Measurements from ENCODE around the gene RXFP1.

The RXFP1 gene

GRCh38 chr4:158536833-158537232, 15.2 kb downstream of the RXFP1 start:
- no peak for DNase-seq (ENCODE audit: extremely low spot score)
- CTCF ChIA-PET = no interaction called here
- POLR2A ChIA-PET = no interaction called here
- TF ChIP-seq LEF1 (IDR thresholded peaks at IDR 0.05; ENCODE audit: borderline replicate concordance) (no peak), FOXM1 (IDR thresholded peaks at IDR 0.05; ENCODE audit: borderline replicate concordance) (no peak), ARNT (IDR thresholded peaks at IDR 0.05) (no peak), PKNOX1 (IDR thresholded peaks at IDR 0.05) (no peak), TARDBP (IDR thresholded peaks at IDR 0.05) (no peak), FOXK2 (IDR thresholded peaks at IDR 0.05) (no peak), FOXA1 (IDR thresholded peaks at IDR 0.05) (no peak), CTBP1 (IDR thresholded peaks at IDR 0.05; ENCODE audit: borderline replicate concordance) (no peak), BHLHE40 (IDR thresholded peaks at IDR 0.05; ENCODE audit: borderline replicate concordance) (no peak), L3MBTL2 (conservative IDR thresholded peaks at IDR 0.05) (no peak), ZNF384 (IDR thresholded peaks at IDR 0.05) (no peak), SP1 (IDR thresholded peaks at IDR 0.05) (no peak), HDGF (IDR thresholded peaks at IDR 0.05; ENCODE audit: borderline replicate concordance) (no peak), ELF4 (IDR thresholded peaks at IDR 0.05) (no peak), SUZ12 (IDR thresholded peaks at IDR 0.05) (no peak), NFRKB (IDR thresholded peaks at IDR 0.05) (no peak)

DNA sequence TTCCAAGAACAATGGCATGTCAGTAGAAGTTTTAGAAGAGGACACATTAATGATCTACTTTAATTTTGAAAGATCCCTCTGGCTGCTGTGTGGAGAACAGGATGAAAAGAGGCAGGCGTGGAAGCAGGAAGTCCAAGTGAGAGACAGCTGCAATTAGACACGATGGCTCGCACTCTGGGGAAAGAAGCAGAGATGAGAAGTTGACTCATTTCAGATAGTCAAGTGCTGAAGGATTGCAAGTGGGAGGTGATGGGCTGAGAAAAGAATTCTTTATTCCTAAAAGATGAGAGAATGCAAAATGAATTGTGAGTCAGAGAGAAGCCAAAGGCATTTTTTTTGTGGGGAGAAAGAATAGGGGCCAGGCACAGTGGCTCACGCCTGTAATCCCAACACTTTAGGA, 16.5 kb downstream of the RXFP1 start:
- ChIA-PET POLR2A (no interaction called here), CTCF (no interaction called here)
- DNase-seq (ENCODE audit: extremely low spot score) = no peak
- TF ChIP-seq FOXA1 (IDR thresholded peaks at IDR 0.05) (no peak), L3MBTL2 (conservative IDR thresholded peaks at IDR 0.05) (no peak), FOXK2 (IDR thresholded peaks at IDR 0.05) (no peak), LEF1 (IDR thresholded peaks at IDR 0.05; ENCODE audit: borderline replicate concordance) (no peak), FOXM1 (IDR thresholded peaks at IDR 0.05; ENCODE audit: borderline replicate concordance) (no peak), CTBP1 (IDR thresholded peaks at IDR 0.05; ENCODE audit: borderline replicate concordance) (no peak), HDGF (IDR thresholded peaks at IDR 0.05; ENCODE audit: borderline replicate concordance) (no peak)

GRCh38 chr4:158538911-158539310, 17.2 kb downstream of the RXFP1 start:
- ChIA-PET CTCF (no interaction called here), POLR2A (no interaction called here)
- TF ChIP-seq ELF4 (IDR thresholded peaks at IDR 0.05) (no peak), SP1 (IDR thresholded peaks at IDR 0.05) (no peak), CTBP1 (IDR thresholded peaks at IDR 0.05; ENCODE audit: borderline replicate concordance) (no peak), BHLHE40 (IDR thresholded peaks at IDR 0.05; ENCODE audit: borderline replicate concordance) (no peak), FOXM1 (IDR thresholded peaks at IDR 0.05; ENCODE audit: borderline replicate concordance) (no peak), FOXA1 (IDR thresholded peaks at IDR 0.05) (no peak), TARDBP (IDR thresholded peaks at IDR 0.05) (no peak), ARNT (IDR thresholded peaks at IDR 0.05) (no peak), L3MBTL2 (conservative IDR thresholded peaks at IDR 0.05) (no peak), NFRKB (IDR thresholded peaks at IDR 0.05) (no peak), LEF1 (IDR thresholded peaks at IDR 0.05; ENCODE audit: borderline replicate concordance) (no peak), HDGF (IDR thresholded peaks at IDR 0.05; ENCODE audit: borderline replicate concordance) (no peak), ZNF384 (IDR thresholded peaks at IDR 0.05) (no peak), PKNOX1 (IDR thresholded peaks at IDR 0.05) (no peak), SUZ12 (IDR thresholded peaks at IDR 0.05) (no peak)
- no peak for DNase-seq (ENCODE audit: extremely low spot score)

- TF ChIP-seq ELF4 (IDR thresholded peaks at IDR 0.05) (no peak), FOXM1 (IDR thresholded peaks at IDR 0.05; ENCODE audit: borderline replicate concordance) (no peak), TARDBP (IDR thresholded peaks at IDR 0.05) (no peak), FOXA1 (IDR thresholded peaks at IDR 0.05) (no peak), LEF1 (IDR thresholded peaks at IDR 0.05; ENCODE audit: borderline replicate concordance) (no peak), ARNT (IDR thresholded peaks at IDR 0.05) (no peak), L3MBTL2 (conservative IDR thresholded peaks at IDR 0.05) (no peak), FOXK2 (IDR thresholded peaks at IDR 0.05) (no peak), PKNOX1 (IDR thresholded peaks at IDR 0.05) (no peak), ZNF384 (IDR thresholded peaks at IDR 0.05) (no peak), SUZ12 (IDR thresholded peaks at IDR 0.05) (no peak), BHLHE40 (IDR thresholded peaks at IDR 0.05; ENCODE audit: borderline replicate concordance) (no peak), CTBP1 (IDR thresholded peaks at IDR 0.05; ENCODE audit: borderline replicate concordance) (no peak), HDGF (IDR thresholded peaks at IDR 0.05; ENCODE audit: borderline replicate concordance) (no peak), SP1 (IDR thresholded peaks at IDR 0.05) (no peak), NFRKB (IDR thresholded peaks at IDR 0.05) (no peak)
- POLR2A ChIA-PET = no interaction called here
- no peak for DNase-seq (ENCODE audit: extremely low spot score)
- CTCF ChIA-PET = no interaction called here
These were observed 18.6 kb downstream of the RXFP1 start for GRCh38 chr4:158540125-158540907.

- TF ChIP-seq FOXA1 (IDR thresholded peaks at IDR 0.05) (no peak), BHLHE40 (IDR thresholded peaks at IDR 0.05; ENCODE audit: borderline replicate concordance) (no peak)
- ChIA-PET POLR2A (no interaction called here), CTCF (interaction anchor here (0.6 kb wide), 1 partner anchor 52 kb away, joined by 3 read pairs; no protein-coding TSS in a partner anchor)
- no peak for DNase-seq (ENCODE audit: extremely low spot score)
These were observed 19.8 kb downstream of the RXFP1 start for GRCh38 chr4:158541506-158541905.

DNA sequence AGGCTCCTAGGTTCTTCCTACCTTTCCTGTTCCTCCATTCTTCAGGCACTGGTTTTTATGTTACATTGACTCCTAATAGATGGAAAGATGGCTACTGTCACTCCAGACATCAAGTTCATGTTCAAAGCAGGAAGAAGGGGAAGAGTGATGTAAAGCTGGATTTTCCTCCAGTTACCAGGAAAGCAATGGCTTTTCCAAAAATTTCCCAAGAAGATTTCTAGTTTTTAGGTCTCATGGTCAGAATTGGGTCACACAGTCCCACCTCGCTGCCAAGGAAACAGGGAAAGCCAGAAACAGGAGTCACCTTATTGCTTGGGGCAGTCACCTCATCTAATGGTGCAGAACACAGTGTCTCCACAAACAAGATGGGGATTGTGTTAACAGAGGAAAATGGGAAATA, 21.5 kb downstream of the RXFP1 start:
- no peak for TF ChIP-seq L3MBTL2 (conservative IDR thresholded peaks at IDR 0.05)
- no peak for TF ChIP-seq LEF1 (IDR thresholded peaks at IDR 0.05; ENCODE audit: borderline replicate concordance)
- TF ChIP-seq BHLHE40 (IDR thresholded peaks at IDR 0.05; ENCODE audit: borderline replicate concordance) = no peak
- TF ChIP-seq ELF4 (IDR thresholded peaks at IDR 0.05) = no peak
- no peak for TF ChIP-seq FOXM1 (IDR thresholded peaks at IDR 0.05; ENCODE audit: borderline replicate concordance)
- TF ChIP-seq ARNT (IDR thresholded peaks at IDR 0.05) = no peak
- TF ChIP-seq PKNOX1 (IDR thresholded peaks at IDR 0.05) = no peak
- TF ChIP-seq SP1 (IDR thresholded peaks at IDR 0.05) = no peak
- TF ChIP-seq NFRKB (IDR thresholded peaks at IDR 0.05) = no peak
- TF ChIP-seq FOXK2 (IDR thresholded peaks at IDR 0.05) = no peak
- no peak for TF ChIP-seq TARDBP (IDR thresholded peaks at IDR 0.05)
- no peak for TF ChIP-seq ZNF384 (IDR thresholded peaks at IDR 0.05)
- TF ChIP-seq FOXA1 (IDR thresholded peaks at IDR 0.05) = no peak
- TF ChIP-seq SUZ12 (IDR thresholded peaks at IDR 0.05) = no peak
- no peak for TF ChIP-seq HDGF (IDR thresholded peaks at IDR 0.05; ENCODE audit: borderline replicate concordance)
- ChIA-PET POLR2A (no interaction called here), CTCF (no interaction called here)
- no peak for DNase-seq (ENCODE audit: extremely low spot score)

Data from HEK293T (cell line).